ENCODE results near the gene KLHDC7B. TPM values are rescaled to one million over a fixed set of nuclear protein-coding genes. Genes with fewer than 3 reads are reported as not detected.

KLHDC7B gene
- total RNA-seq, 2 experiments from 2014 or later = 5.8 to 6.8 TPM

GRCh38 chr22:50502096-50502495, 43.6 kb upstream of the KLHDC7B start:
- ChIA-PET CTCF (interaction anchor here (1.3 kb wide), 1 partner anchor 119 kb away, joined by 3 read pairs; no protein-coding TSS in a partner anchor), POLR2A (interaction anchor here (0.6 to 1.3 kb wide), 4 partner anchors 23 to 300 kb away, joined by 3 to 5 read pairs (median 4); partner anchors contain the start of gene SCO2)
- intact Hi-C loops (cut with micrococcal nuclease) = no loop called here
- H3K4me1 Mint-ChIP-seq (ENCODE audit: low read depth) = no peaks in the 10 kb centered on the region
- H3K9me3 Mint-ChIP-seq = no peaks in the 10 kb centered on the region
- H3K4me3 Mint-ChIP-seq = no peak overlapping the region
- no peaks in the 10 kb centered on the region for H3K27me3 Mint-ChIP-seq
- peaks cover 2% of the 10 kb centered on the region for H3K36me3 Mint-ChIP-seq (ENCODE audit: low read depth)
- H3K27ac Mint-ChIP-seq = no peak overlapping the region
- no peak for DNase-seq
- no peak for TF ChIP-seq CTCF (IDR thresholded peaks at IDR 0.05)
- ATAC-seq = no peak

DNA sequence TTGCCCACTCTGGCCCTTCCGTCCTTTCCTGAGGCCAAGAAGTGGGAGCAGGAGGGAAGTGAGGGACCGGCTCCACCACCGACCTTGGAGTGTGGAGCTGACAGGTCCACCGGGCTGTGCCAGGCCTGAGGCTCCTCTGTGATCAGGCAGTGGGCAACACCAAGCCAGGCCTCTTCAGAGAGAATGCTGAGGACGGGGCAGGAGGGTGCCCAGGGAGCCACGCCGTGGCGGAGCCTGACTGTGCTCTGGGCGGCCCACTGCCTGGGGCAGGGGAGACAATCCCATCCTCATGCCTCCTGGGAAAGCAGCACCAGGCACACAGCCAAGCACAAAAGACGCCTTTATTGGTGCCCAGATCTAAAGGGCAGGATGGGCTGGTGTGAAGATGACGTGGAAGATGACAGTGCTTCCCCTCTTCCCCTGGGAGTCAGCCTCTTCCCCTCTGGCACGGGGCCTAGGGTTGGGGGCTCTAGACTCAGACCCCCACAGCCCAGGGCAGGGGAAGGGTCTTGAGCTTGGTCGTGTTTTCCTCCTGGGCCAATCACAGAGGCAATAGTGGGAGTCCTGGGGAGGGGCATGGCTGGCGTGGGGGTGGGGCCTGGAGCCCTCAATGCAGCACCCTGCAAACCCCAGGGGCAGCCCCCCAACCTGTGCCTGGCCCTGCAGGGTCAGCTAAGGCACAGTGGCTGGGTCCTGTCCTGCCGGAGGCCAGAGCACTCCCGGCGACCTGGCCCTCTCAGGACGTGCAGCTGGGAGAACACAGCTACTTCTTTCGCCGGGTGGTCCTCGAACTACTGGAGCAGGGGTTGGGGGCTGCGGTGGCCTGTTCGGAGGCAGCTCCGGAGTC, 42.8 kb upstream of the KLHDC7B start:
- ChIA-PET CTCF (interaction anchor here (1.3 to 9.9 kb wide), 2 partner anchors 23 to 118 kb away, joined by 3 to 80 read pairs; partner anchors contain the start of gene SCO2), POLR2A (interaction anchor here (0.8 to 1.3 kb wide), 4 partner anchors 23 to 118 kb away, joined by 3 to 5 read pairs (median 4); partner anchors contain the start of gene SCO2)
- no peak for DNase-seq
- H3K27me3 Mint-ChIP-seq = no peaks in the 10 kb centered on the region
- no peak for ATAC-seq
- intact Hi-C loops (cut with micrococcal nuclease) = no loop called here
- no peaks in the 10 kb centered on the region for H3K4me1 Mint-ChIP-seq (ENCODE audit: low read depth)
- peaks cover 4% of the 10 kb centered on the region for H3K36me3 Mint-ChIP-seq (ENCODE audit: low read depth)
- no peak for TF ChIP-seq CTCF (IDR thresholded peaks at IDR 0.05)
- H3K4me3 Mint-ChIP-seq = no peak overlapping the region
- H3K9me3 Mint-ChIP-seq = no peaks in the 10 kb centered on the region
- no peak overlapping the region for H3K27ac Mint-ChIP-seq

- CTCF ChIA-PET = interaction anchor here (9.9 kb wide), 1 partner anchor 22 kb away, joined by 80 read pairs; the partner anchor contains the start of gene SCO2
- DNase-seq = peak; percentile 50
- intact Hi-C loops (cut with micrococcal nuclease) = no loop called here
Measured at GRCh38 chr22:50503475-50504145, 42.1 kb upstream of the KLHDC7B start.

DNA sequence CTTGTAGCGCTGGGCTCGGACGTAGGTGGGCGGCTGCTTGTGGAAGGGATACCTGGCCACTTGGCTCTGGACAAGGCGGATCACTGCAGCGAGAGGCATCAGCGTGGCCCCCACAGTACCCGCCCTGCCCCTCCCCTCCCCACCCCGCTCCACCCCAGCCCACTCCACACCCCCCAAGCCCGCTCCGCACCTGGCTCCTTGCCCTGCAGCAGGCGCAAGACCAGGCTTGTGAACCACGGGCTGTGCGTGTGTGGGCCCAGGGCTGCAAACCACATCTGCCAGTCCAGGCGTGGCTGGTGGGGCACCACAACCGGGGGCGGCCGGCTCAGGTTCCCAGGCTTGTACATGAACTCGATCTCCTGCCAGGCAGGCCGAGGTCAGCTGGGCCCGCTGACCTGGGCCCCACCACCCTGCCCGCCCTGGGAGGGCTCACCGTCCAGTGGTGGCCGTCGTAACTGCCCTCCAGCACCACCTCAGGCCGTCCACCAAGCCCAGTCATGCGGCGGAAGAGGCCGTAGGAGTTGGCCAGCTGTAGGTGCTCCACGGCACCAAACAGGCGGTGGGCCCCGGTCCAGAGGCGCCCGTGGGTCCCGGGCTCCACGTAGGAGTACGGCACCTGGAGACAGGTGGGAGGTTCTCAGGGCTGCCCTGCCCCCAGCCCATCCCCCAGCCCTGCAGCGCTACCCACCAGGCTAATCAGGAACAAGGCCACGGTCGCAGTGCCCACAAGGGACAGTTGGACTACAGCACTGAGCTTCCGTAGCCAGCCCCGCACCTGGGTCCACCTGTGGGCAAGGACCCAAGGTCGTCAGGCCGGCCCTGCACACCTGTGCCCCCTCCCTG, 41.1 kb upstream of the KLHDC7B start:
- no peak overlapping the region for H3K27ac Mint-ChIP-seq
- intact Hi-C loops (cut with micrococcal nuclease) = no loop called here
- no peaks in the 10 kb centered on the region for H3K27me3 Mint-ChIP-seq
- CTCF ChIA-PET = interaction anchor here (0.8 to 9.9 kb wide), 3 partner anchors 17 to 116 kb away, joined by 3 to 80 read pairs (median 10); partner anchors contain the start of gene SCO2
- TF ChIP-seq CTCF (IDR thresholded peaks at IDR 0.05) = no peak
- POLR2A ChIA-PET = no interaction called here
- ATAC-seq (no peak), DNase-seq (no peak)
- H3K4me3 Mint-ChIP-seq = no peak overlapping the region
- H3K36me3 Mint-ChIP-seq (ENCODE audit: low read depth) = peaks cover 13% of the 10 kb centered on the region
- peaks cover 9% of the 10 kb centered on the region for H3K4me1 Mint-ChIP-seq (ENCODE audit: low read depth)
- H3K9me3 Mint-ChIP-seq = no peaks in the 10 kb centered on the region

More at GRCh38 chr22:50503475-50504145, 42.1 kb upstream of the KLHDC7B start:
- Mint-ChIP-seq H3K36me3 (ENCODE audit: low read depth) (peaks cover 4% of the 10 kb centered on the region), H3K4me1 (ENCODE audit: low read depth) (no peaks in the 10 kb centered on the region), H3K9me3 (no peaks in the 10 kb centered on the region), H3K4me3 (no peak overlapping the region), H3K27ac (no peak overlapping the region), H3K27me3 (no peaks in the 10 kb centered on the region)
- POLR2A ChIA-PET = interaction anchor here (0.8 to 1.3 kb wide), 2 partner anchors 22 to 118 kb away, joined by 3 to 5 read pairs; partner anchors contain the start of gene SCO2
- no peak for ATAC-seq
- TF ChIP-seq CTCF (IDR thresholded peaks at IDR 0.05) = no peak

Measured in activated CD8-positive, alpha-beta T cell treated with anti-CD3 and anti-CD28 coated beads for 36 hours (primary cell).